ENCODE data around the gene MCRIP2.
"Not testable (repeated sequence)": the region's sequence is repeated elsewhere in the genome, so short reads cannot be mapped to it uniquely, and the experiment has no call there.

The MCRIP2 gene

GRCh38 chr16:641326-642188, at the start of gene MCRIP2:
Gene MCRIP2, plus strand, starts transcription at chr16:641828. Its CDS starts 164 bp downstream, at chr16:641992.
- DNase-seq (ENCODE audit: low read depth): no peak

GRCh38 chr16:591892-592517, 49.6 kb upstream of the MCRIP2 start:
- no peak for DNase-seq (ENCODE audit: low read depth)

GRCh38 chr16:592518-593306, 48.9 kb upstream of the MCRIP2 start:
- no peak for DNase-seq (ENCODE audit: low read depth)

- DNase-seq (ENCODE audit: low read depth): no peak
Observed at GRCh38 chr16:593406-593805, 48.2 kb upstream of the MCRIP2 start.

- no peak for DNase-seq (ENCODE audit: low read depth)
Observed at GRCh38 chr16:593807-594206, 47.8 kb upstream of the MCRIP2 start.

GRCh38 chr16:595094-595528, 46.5 kb upstream of the MCRIP2 start:
- DNase-seq (ENCODE audit: low read depth): no peak

- no peak for DNase-seq (ENCODE audit: low read depth)
Observed at GRCh38 chr16:595942-596735, 45.5 kb upstream of the MCRIP2 start.

GRCh38 chr16:596736-597060, 44.9 kb upstream of the MCRIP2 start:
- no peak for DNase-seq (ENCODE audit: low read depth)

- DNase-seq (ENCODE audit: low read depth): not testable (repeated sequence)
Observed at GRCh38 chr16:597655-598054, 44.0 kb upstream of the MCRIP2 start.

GRCh38 chr16:598823-599739, 42.5 kb upstream of the MCRIP2 start:
- DNase-seq (ENCODE audit: low read depth): no peak

GRCh38 chr16:600781-601180, 40.8 kb upstream of the MCRIP2 start:
- no peak for DNase-seq (ENCODE audit: low read depth)

- DNase-seq (ENCODE audit: low read depth): no peak
Observed at GRCh38 chr16:603933-604332, 37.7 kb upstream of the MCRIP2 start.

- no peak for DNase-seq (ENCODE audit: low read depth)
Observed at GRCh38 chr16:606656-607307, 34.8 kb upstream of the MCRIP2 start.

- no peak for DNase-seq (ENCODE audit: low read depth)
Observed at GRCh38 chr16:608019-608418, 33.6 kb upstream of the MCRIP2 start.

GRCh38 chr16:609316-609715, 32.3 kb upstream of the MCRIP2 start:
- no peak for DNase-seq (ENCODE audit: low read depth)

GRCh38 chr16:609984-610383, 31.6 kb upstream of the MCRIP2 start:
- no peak for DNase-seq (ENCODE audit: low read depth)

GRCh38 chr16:610513-611381, 30.9 kb upstream of the MCRIP2 start:
- no peak for DNase-seq (ENCODE audit: low read depth)

GRCh38 chr16:615122-615521, 26.5 kb upstream of the MCRIP2 start:
- no peak for DNase-seq (ENCODE audit: low read depth)

Measured in HS-27A (cell line).